Esophagus muscularis mucosa (tissue), 4 donors: ENCODE measurements around the gene CXCL16. TPM values are rescaled to one million over a fixed set of nuclear protein-coding genes. Genes with fewer than 3 reads are reported as not detected.

Source experiments
- DNase-seq: peaks from one replicate; pipeline ENCODE4 v3.0.0-alpha.2; 2017; ENCODE audit errors: extremely low spot score
- H3K27ac ChIP-seq, 4 donors: fragments of 200-600 bp; sonication (generic); replicated peaks in 1 of 4; 1 replicate in 3 of 4; 2 replicates in 1 of 4; pipeline ENCODE4 v1.5.1; 2016 to 2019; ENCODE audit warnings: mild to moderate bottlenecking in 1 of 4
- H3K27me3 ChIP-seq, 4 donors: fragments of 200-600 bp; sonication (generic); one replicate each; pipeline versions ENCODE4 v1.5.1 to v1.6.0; 2016 to 2019
- H3K36me3 ChIP-seq, 4 donors: fragments of 200-600 bp; sonication (generic); one replicate each; pipeline ENCODE4 v1.5.1; 2016 to 2019
- H3K4me1 ChIP-seq, 4 donors: fragments of 200-600 bp; sonication (generic); one replicate each; pipeline ENCODE4 v1.5.1; 2016 to 2019
- H3K4me3 ChIP-seq, 4 donors: fragments of 200-600 bp; sonication (generic); 1 replicate in 2 of 4; 2 replicates in 2 of 4; pipeline ENCODE4 v1.5.1; 2016 to 2019; ENCODE audit warnings: mild to moderate bottlenecking in 4 of 4, moderate library complexity in 1 of 4
- H3K9me3 ChIP-seq, 4 donors: fragments of 200-600 bp; sonication (generic); 1 replicate in 3 of 4; 2 replicates in 1 of 4; pipeline ENCODE4 v1.5.1; 2016 to 2019
- CTCF ChIP-seq, 3 experiments: fragments of 200-600 bp in 2 of 3; fragments of 450-650 bp in 1 of 3; sonication (generic) in 2 of 3; IDR thresholded peaks; one replicate each; pipeline ENCODE4 v1.5.1; 2017 to 2019; ENCODE audit warnings: antibody characterized with exemption in 3 of 3, mild to moderate bottlenecking in 2 of 3, moderate library complexity in 1 of 3
- EP300 ChIP-seq: sonication (generic); formaldehyde crosslinking; IDR thresholded peaks from one replicate; pipeline ENCODE4 v1.6.1; 2017; ENCODE audit warnings: antibody characterized with exemption
- POLR2A ChIP-seq: fragments of 450-650 bp; IDR thresholded peaks from one replicate; pipeline ENCODE4 v1.6.1; 2017; ENCODE audit warnings: antibody characterized with exemption, moderate library complexity, mild to moderate bottlenecking, low read depth
- POLR2AphosphoS5 ChIP-seq, 2 donors: sonication (generic); formaldehyde crosslinking; IDR thresholded peaks; one replicate each; pipeline ENCODE4 v1.6.1; 2017; ENCODE audit warnings: antibody characterized with exemption in 2 of 2
- WGBS: methylation state at CpG from one replicate; pipeline ENCODE4 v1.1.5; 2018; 5-methylcytosine and 5-hydroxymethylcytosine counted together
- intact Hi-C: fragments of 100-400 bp; cut with DNase I; formaldehyde crosslinking; loops from one replicate; pipeline ENCODE4 v1.15.1; 2023
- total RNA-seq, 4 donors: library from RNA; depleted of rRNA; stranded (reverse); fragments of >200 nt; gene quantifications; one replicate each; pipeline versions ENCODE4 v1.1.0 to v1.2.1, GENCODE V29; 2016

The CXCL16 gene
- total RNA-seq, 4 donors from 2014 or later, result 5.8 to 21.7 (median 9.4) TPM

GRCh38 chr17:4747847-4748246, 8.1 kb upstream of the CXCL16 start:
- WGBS, result 40% methylated on average over 5 of the region's 5 CpGs
- no peaks in the 10 kb centered on the region for H3K36me3 ChIP-seq
- DNase-seq, result no peak
- intact Hi-C loops, result no loop called here
- H3K4me3 ChIP-seq, result no peak overlapping the region
- no peaks in the 10 kb centered on the region for H3K9me3 ChIP-seq
- H3K27ac ChIP-seq, result no peak overlapping the region
- peaks cover 0 to 83% (median 16%) of the 10 kb centered on the region in 4 donors for H3K27me3 ChIP-seq
- peak in 1 of 2 donors; percentile 22 for TF ChIP-seq POLR2AphosphoS5 (IDR thresholded peaks at IDR 0.05)
- TF ChIP-seq CTCF (IDR thresholded peaks at IDR 0.05), result no peak
- no peak for TF ChIP-seq EP300
- no peak for TF ChIP-seq POLR2A
- H3K4me1 ChIP-seq, result peaks cover 0 to 13% (median 11%) of the 10 kb centered on the region in 4 donors

- no peak overlapping the region for H3K27ac ChIP-seq
- intact Hi-C loops, result no loop called here
- peaks cover 0 to 62% (median 16%) of the 10 kb centered on the region in 4 donors for H3K27me3 ChIP-seq
- 11% methylated on average over 26 of the region's 51 CpGs for WGBS
- no peaks in the 10 kb centered on the region for H3K36me3 ChIP-seq
- H3K4me3 ChIP-seq, result no peak overlapping the region
- DNase-seq, result no peak
- H3K9me3 ChIP-seq, result no peaks in the 10 kb centered on the region
- TF ChIP-seq CTCF (IDR thresholded peaks at IDR 0.05) (no peak), POLR2A (no peak), POLR2AphosphoS5 (IDR thresholded peaks at IDR 0.05) (no peak), EP300 (no peak)
- H3K4me1 ChIP-seq, result peaks cover 0 to 13% (median 11%) of the 10 kb centered on the region in 4 donors
These were observed 5.6 kb upstream of the CXCL16 start for GRCh38 chr17:4744999-4745969.

- H3K9me3 ChIP-seq, result no peaks in the 10 kb centered on the region
- no peak for DNase-seq
- no peak for TF ChIP-seq POLR2A
- 96% methylated on average over 7 of the region's 9 CpGs for WGBS
- peaks cover 0 to 48% (median 16%) of the 10 kb centered on the region in 4 donors for H3K27me3 ChIP-seq
- no peak overlapping the region for H3K27ac ChIP-seq
- intact Hi-C loops, result no loop called here
- peaks cover 3 to 21% (median 21%) of the 10 kb centered on the region in 4 donors for H3K4me1 ChIP-seq
- H3K4me3 ChIP-seq, result no peak overlapping the region
- no peaks in the 10 kb centered on the region for H3K36me3 ChIP-seq
These were observed 4.2 kb upstream of the CXCL16 start for GRCh38 chr17:4743898-4744297.

GRCh38 chr17:4743216-4743615, 3.5 kb upstream of the CXCL16 start:
- intact Hi-C loops, result no loop called here
- no peak overlapping the region for H3K27ac ChIP-seq
- 96% methylated on average over 8 of the region's 8 CpGs for WGBS
- peaks cover 0 to 41% (median 16%) of the 10 kb centered on the region in 4 donors for H3K27me3 ChIP-seq
- TF ChIP-seq CTCF (IDR thresholded peaks at IDR 0.05) (no peak), EP300 (no peak), POLR2AphosphoS5 (IDR thresholded peaks at IDR 0.05) (no peak), POLR2A (no peak)
- H3K4me1 ChIP-seq, result peaks cover 10 to 28% (median 27%) of the 10 kb centered on the region in 4 donors
- H3K4me3 ChIP-seq, result no peak overlapping the region
- H3K36me3 ChIP-seq, result no peaks in the 10 kb centered on the region
- DNase-seq, result no peak
- H3K9me3 ChIP-seq, result no peaks in the 10 kb centered on the region

- Histone ChIP-seq H3K27ac (no peak overlapping the region), H3K27me3 (peaks cover 0 to 37% (median 16%) of the 10 kb centered on the region in 4 donors), H3K4me3 (no peak overlapping the region), H3K36me3 (no peaks in the 10 kb centered on the region), H3K4me1 (peaks cover 10 to 30% (median 30%) of the 10 kb centered on the region in 4 donors), H3K9me3 (no peaks in the 10 kb centered on the region)
- DNase-seq, result no peak
- no peak for TF ChIP-seq POLR2AphosphoS5 (IDR thresholded peaks at IDR 0.05)
- TF ChIP-seq EP300, result no peak
- TF ChIP-seq POLR2A, result no peak
- 85% methylated on average over 7 of the region's 10 CpGs for WGBS
- intact Hi-C loops, result no loop called here
These were observed 2.9 kb upstream of the CXCL16 start for GRCh38 chr17:4742629-4743028.
